Ishikawa (cell line): Measurements from ENCODE around the gene ASAP2.

Experiments used
- EGR1 ChIP-seq: IDR thresholded peaks from 2 replicates; pipeline ENCODE4 v1.6.1; 2012
- ZBTB7A ChIP-seq: IDR thresholded peaks from 2 replicates; pipeline ENCODE4 v1.6.1; 2012; ENCODE audit warnings: low read depth
- TF ChIP-seq, protein P1 (sequence below): IDR thresholded peaks from 2 replicates; pipeline ENCODE4 v1.6.1; 2012; ENCODE audit warnings: low read depth, mild to moderate bottlenecking

DNA sequence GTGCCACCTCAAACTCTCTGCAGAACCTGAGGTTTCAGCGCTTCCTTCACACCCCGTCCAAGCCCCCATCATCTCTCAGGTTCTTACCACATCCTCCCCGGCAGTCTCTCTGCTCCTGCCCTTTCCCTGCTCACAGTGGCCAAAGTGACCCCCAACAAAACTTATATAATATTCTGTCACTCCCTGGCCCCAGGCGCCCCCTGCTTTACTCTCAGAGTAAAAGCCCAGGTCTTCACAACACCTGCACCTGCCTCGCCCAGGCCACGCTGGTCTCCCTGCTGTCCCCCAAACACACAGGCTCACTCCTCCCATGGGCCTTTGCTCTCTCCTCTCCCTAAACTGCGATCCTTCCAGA lies 210.3 kb downstream of the ASAP2 start:
- TF ChIP-seq, protein P1, sequence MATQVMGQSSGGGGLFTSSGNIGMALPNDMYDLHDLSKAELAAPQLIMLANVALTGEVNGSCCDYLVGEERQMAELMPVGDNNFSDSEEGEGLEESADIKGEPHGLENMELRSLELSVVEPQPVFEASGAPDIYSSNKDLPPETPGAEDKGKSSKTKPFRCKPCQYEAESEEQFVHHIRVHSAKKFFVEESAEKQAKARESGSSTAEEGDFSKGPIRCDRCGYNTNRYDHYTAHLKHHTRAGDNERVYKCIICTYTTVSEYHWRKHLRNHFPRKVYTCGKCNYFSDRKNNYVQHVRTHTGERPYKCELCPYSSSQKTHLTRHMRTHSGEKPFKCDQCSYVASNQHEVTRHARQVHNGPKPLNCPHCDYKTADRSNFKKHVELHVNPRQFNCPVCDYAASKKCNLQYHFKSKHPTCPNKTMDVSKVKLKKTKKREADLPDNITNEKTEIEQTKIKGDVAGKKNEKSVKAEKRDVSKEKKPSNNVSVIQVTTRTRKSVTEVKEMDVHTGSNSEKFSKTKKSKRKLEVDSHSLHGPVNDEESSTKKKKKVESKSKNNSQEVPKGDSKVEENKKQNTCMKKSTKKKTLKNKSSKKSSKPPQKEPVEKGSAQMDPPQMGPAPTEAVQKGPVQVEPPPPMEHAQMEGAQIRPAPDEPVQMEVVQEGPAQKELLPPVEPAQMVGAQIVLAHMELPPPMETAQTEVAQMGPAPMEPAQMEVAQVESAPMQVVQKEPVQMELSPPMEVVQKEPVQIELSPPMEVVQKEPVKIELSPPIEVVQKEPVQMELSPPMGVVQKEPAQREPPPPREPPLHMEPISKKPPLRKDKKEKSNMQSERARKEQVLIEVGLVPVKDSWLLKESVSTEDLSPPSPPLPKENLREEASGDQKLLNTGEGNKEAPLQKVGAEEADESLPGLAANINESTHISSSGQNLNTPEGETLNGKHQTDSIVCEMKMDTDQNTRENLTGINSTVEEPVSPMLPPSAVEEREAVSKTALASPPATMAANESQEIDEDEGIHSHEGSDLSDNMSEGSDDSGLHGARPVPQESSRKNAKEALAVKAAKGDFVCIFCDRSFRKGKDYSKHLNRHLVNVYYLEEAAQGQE = no peak
- TF ChIP-seq EGR1 (no peak), ZBTB7A (no peak)
